HG03571 (cell line): Measurements from ENCODE around the gene APPL2.
"Not testable (repeated sequence)": the region's sequence is repeated elsewhere in the genome, so short reads cannot be mapped to it uniquely, and the experiment has no call there.

Source experiments
- ATAC-seq: cut with Tn5 transposase; IDR thresholded peaks from one replicate; pipeline ENCODE4 v1.9.1; 2021; ENCODE audit not compliant: unreplicated experiment

APPL2 gene

GRCh38 chr12:105198961-105199360 lies 37.0 kb downstream of the APPL2 start:
- no peak for ATAC-seq

- ATAC-seq: no peak
Observed at GRCh38 chr12:105196090-105196489, 39.9 kb downstream of the APPL2 start.

- ATAC-seq: no peak
Observed at GRCh38 chr12:105194947-105195346, 41.0 kb downstream of the APPL2 start.

GRCh38 chr12:105192624-105193225 lies 43.2 kb downstream of the APPL2 start:
- no peak for ATAC-seq

- no peak for ATAC-seq
Observed at GRCh38 chr12:105190530-105190929, 45.4 kb downstream of the APPL2 start.

- no peak for ATAC-seq
Observed at GRCh38 chr12:105189293-105189692, 46.7 kb downstream of the APPL2 start.

GRCh38 chr12:105183976-105184375 lies 52.0 kb downstream of the APPL2 start:
- not testable (repeated sequence) for ATAC-seq

- not testable (repeated sequence) for ATAC-seq
Observed at GRCh38 chr12:105183406-105183805, 52.6 kb downstream of the APPL2 start.

GRCh38 chr12:105179114-105179513 lies 56.9 kb downstream of the APPL2 start:
- ATAC-seq: not testable (repeated sequence)

GRCh38 chr12:105177208-105177607 lies 58.8 kb downstream of the APPL2 start:
- no peak for ATAC-seq

- no peak for ATAC-seq
Observed at GRCh38 chr12:105175397-105175990, 60.5 kb downstream of the APPL2 start.

- ATAC-seq: no peak
Observed at GRCh38 chr12:105171691-105172436, 64.1 kb downstream of the APPL2 start.

- ATAC-seq: no peak
Observed at GRCh38 chr12:105170139-105170538, 65.8 kb downstream of the APPL2 start.

GRCh38 chr12:105168006-105168405 lies 68.0 kb downstream of the APPL2 start:
- ATAC-seq: no peak

- ATAC-seq: no peak
Observed at GRCh38 chr12:105167346-105167745, 68.6 kb downstream of the APPL2 start.

- ATAC-seq: no peak
Observed at GRCh38 chr12:105166736-105167135, 69.2 kb downstream of the APPL2 start.

GRCh38 chr12:105164068-105164467 lies 71.9 kb downstream of the APPL2 start:
- ATAC-seq: no peak

GRCh38 chr12:105162174-105162573 lies 73.8 kb downstream of the APPL2 start:
- no peak for ATAC-seq

GRCh38 chr12:105158876-105159275 lies 77.1 kb downstream of the APPL2 start:
- no peak for ATAC-seq

- no peak for ATAC-seq
Observed at GRCh38 chr12:105157606-105158005, 78.4 kb downstream of the APPL2 start.

GRCh38 chr12:105156260-105156659 lies 79.7 kb downstream of the APPL2 start:
- no peak for ATAC-seq

GRCh38 chr12:105142259-105142658 lies 93.7 kb downstream of the APPL2 start:
- ATAC-seq: no peak
